Gastrocnemius medialis (tissue), 4 donors: Measurements from ENCODE around the gene SUPT20H. TPM values are rescaled to one million over a fixed set of nuclear protein-coding genes. Genes with fewer than 3 reads are reported as not detected.

Source experiments
- ATAC-seq, 2 donors: fragments of 150-250 bp; one replicate each; pipeline ENCODE4 v1.9.1; 2016
- DNase-seq, 2 donors: peaks; one replicate each; pipeline ENCODE4 v3.0.0-alpha.2; 2019
- H3K27ac ChIP-seq, 4 donors: fragments of 200-600 bp; sonication (generic); 1 replicate in 1 of 4; 2 replicates in 3 of 4; pipeline ENCODE4 v1.5.1; 2016 to 2018; ENCODE audit warnings: mild to moderate bottlenecking in 2 of 4, moderate library complexity in 1 of 4
- H3K27me3 ChIP-seq, 3 donors: fragments of 200-600 bp; sonication (generic) in 2 of 3; 1 replicate in 1 of 3; 2 replicates in 2 of 3; pipeline versions ENCODE4 v1.5.1 to v1.6.0; 2016 to 2019; ENCODE audit warnings: mild to moderate bottlenecking in 1 of 3, moderate library complexity in 1 of 3
- H3K36me3 ChIP-seq, 2 donors: fragments of 200-600 bp; sonication (generic) in 1 of 2; one replicate each; pipeline ENCODE4 v1.5.1; 2017 to 2018
- H3K4me1 ChIP-seq, 2 donors: fragments of 200-600 bp; sonication (generic) in 1 of 2; one replicate each; pipeline ENCODE4 v1.5.1; 2016 to 2017; ENCODE audit warnings: mild to moderate bottlenecking in 2 of 2
- H3K4me3 ChIP-seq, 4 donors: fragments of 200-600 bp; sonication (generic) in 3 of 4; 1 replicate in 1 of 4; 2 replicates in 3 of 4; pipeline ENCODE4 v1.5.1; 2016 to 2019; ENCODE audit warnings: mild to moderate bottlenecking in 2 of 4
- H3K9me3 ChIP-seq, 3 donors: fragments of 200-600 bp; sonication (generic) in 2 of 3; 1 replicate in 1 of 3; 2 replicates in 2 of 3; pipeline ENCODE4 v1.5.1; 2016 to 2019
- POLR2A ChIP-seq, 2 donors: fragments of 450-650 bp; IDR thresholded peaks; one replicate each; pipeline ENCODE4 v1.6.1; 2017; ENCODE audit warnings: antibody characterized with exemption in 2 of 2, mild to moderate bottlenecking in 2 of 2, moderate library complexity in 2 of 2
- in situ Hi-C, 4 donors: fragments of 200-750 bp; cut with MboI; loops; one replicate each; pipeline versions ENCODE4 v1.15.0 to v1.8.0; 2017; ENCODE audit warnings: low sequenced_read_pairs in 4 of 4
- intact Hi-C: fragments of 100-400 bp; cut with DNase I; formaldehyde crosslinking; loops from one replicate; pipeline ENCODE4 v1.15.1; 2023; ENCODE audit warnings: low total_unique reads
- total RNA-seq, 4 donors: library from RNA; depleted of rRNA; stranded (reverse); fragments of >200 nt; gene quantifications; one replicate each; pipeline versions ENCODE4 v1.1.0 to v1.2.3, GENCODE V29; 2016
- TF ChIP-seq, protein P1 (sequence below), 5 experiments: fragments of 450-650 bp in 3 of 5; fragments of 200-600 bp in 2 of 5; sonication (generic) in 2 of 5; IDR thresholded peaks in 4 of 5; conservative IDR thresholded peaks in 1 of 5; 1 replicate in 4 of 5; 2 replicates in 1 of 5; pipeline ENCODE4 v1.5.1; 2016 to 2019; ENCODE audit warnings: antibody characterized with exemption in 5 of 5, mild to moderate bottlenecking in 3 of 5, moderate library complexity in 3 of 5

Gene SUPT20H
- total RNA-seq, 4 donors from 2014 or later: 18.1 to 24.4 (median 19.1) TPM

DNA sequence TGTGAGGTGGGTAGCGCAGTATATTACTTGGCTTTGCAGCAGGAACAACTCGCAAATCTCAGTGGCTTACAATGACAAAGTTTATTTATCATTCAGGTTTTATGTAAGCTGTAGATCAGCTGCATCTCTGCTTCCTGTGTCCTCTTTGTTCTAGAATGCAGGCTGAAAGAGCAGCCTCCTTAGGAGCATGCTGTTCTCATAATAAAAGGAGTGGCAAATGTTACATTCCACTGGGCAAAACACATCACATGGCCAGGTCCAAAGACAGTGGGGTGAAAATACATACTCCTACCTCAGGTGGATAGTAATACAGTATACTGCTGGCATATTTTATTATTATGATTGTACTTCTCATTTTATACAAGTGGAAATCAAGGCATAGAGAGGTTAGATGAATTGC is 47.2 kb upstream of the SUPT20H start:
- in situ Hi-C loops (loop anchor here (10.0 to 25.0 kb wide), 3 partner anchors 481 to 506 kb away; partner anchors contain the start of gene POSTN (in 1 of the 4)), intact Hi-C loops (loop anchor here (5.0 kb wide), 1 partner anchor 496 kb away; no protein-coding TSS in a partner anchor)
- Histone ChIP-seq H3K27ac (no peak overlapping the region), H3K4me1 (no peaks in the 10 kb centered on the region), H3K36me3 (no peaks in the 10 kb centered on the region), H3K27me3 (no peaks in the 10 kb centered on the region), H3K4me3 (no peak overlapping the region), H3K9me3 (no peaks in the 10 kb centered on the region)
- no peak for TF ChIP-seq POLR2A (IDR thresholded peaks at IDR 0.05)
- TF ChIP-seq, protein P1, sequence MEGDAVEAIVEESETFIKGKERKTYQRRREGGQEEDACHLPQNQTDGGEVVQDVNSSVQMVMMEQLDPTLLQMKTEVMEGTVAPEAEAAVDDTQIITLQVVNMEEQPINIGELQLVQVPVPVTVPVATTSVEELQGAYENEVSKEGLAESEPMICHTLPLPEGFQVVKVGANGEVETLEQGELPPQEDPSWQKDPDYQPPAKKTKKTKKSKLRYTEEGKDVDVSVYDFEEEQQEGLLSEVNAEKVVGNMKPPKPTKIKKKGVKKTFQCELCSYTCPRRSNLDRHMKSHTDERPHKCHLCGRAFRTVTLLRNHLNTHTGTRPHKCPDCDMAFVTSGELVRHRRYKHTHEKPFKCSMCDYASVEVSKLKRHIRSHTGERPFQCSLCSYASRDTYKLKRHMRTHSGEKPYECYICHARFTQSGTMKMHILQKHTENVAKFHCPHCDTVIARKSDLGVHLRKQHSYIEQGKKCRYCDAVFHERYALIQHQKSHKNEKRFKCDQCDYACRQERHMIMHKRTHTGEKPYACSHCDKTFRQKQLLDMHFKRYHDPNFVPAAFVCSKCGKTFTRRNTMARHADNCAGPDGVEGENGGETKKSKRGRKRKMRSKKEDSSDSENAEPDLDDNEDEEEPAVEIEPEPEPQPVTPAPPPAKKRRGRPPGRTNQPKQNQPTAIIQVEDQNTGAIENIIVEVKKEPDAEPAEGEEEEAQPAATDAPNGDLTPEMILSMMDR (IDR thresholded peaks at IDR 0.05 in 4 of 5, conservative IDR thresholded peaks at IDR 0.05 in 1 of 5): no peak
- ATAC-seq (no peak), DNase-seq (no peak)

- H3K4me3 ChIP-seq: no peak within 1 kb of the TSS
- DNase-seq (no peak), ATAC-seq (no peak)
- intact Hi-C loops (loop anchor here (5.0 kb wide), 1 partner anchor 497 kb away; no protein-coding TSS in a partner anchor), in situ Hi-C loops (loop anchor here (10.0 to 25.0 kb wide), 3 partner anchors 482 to 507 kb away; partner anchors contain the start of gene POSTN (in 1 of the 4))
- TF ChIP-seq, protein P1 (IDR thresholded peaks at IDR 0.05 in 4 of 5, conservative IDR thresholded peaks at IDR 0.05 in 1 of 5): no peak
- TF ChIP-seq POLR2A (IDR thresholded peaks at IDR 0.05): no peak
- H3K27ac ChIP-seq: no peak within 1 kb of the TSS
- no peaks in the 10 kb centered on the region for H3K4me1 ChIP-seq
- no peaks in the 10 kb centered on the region for H3K27me3 ChIP-seq
- H3K9me3 ChIP-seq: no peaks in the 10 kb centered on the region
- no peaks in the 10 kb centered on the region for H3K36me3 ChIP-seq
Observed at GRCh38 chr13:37105251-37105714, 45.8 kb upstream of the SUPT20H start, which contains the start of gene CSNK1A1L. CSNK1A1L (minus strand) TSS chr13:37105664; CDS start chr13:37105256, 408 bp downstream.

DNA sequence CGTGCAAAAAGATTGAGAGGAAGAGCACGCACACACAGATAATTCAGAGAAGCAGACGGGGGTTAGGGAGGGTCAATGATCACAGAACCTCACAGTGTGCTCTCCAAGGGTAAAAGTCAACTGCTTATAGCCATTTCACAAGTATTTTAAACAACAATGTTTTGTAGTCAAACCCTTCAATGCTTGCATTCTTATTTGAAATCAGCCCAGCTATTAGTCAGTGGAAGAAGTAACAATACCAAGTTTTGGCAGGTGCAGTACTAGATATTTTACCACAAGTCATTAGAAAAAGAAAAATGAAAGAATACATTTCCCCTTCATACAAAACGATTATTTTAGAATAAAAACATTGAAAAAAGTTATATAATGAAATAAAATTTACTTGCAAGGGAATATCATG is 43.4 kb upstream of the SUPT20H start:
- Histone ChIP-seq H3K27ac (no peak overlapping the region), H3K36me3 (no peaks in the 10 kb centered on the region), H3K4me1 (no peaks in the 10 kb centered on the region), H3K9me3 (no peaks in the 10 kb centered on the region), H3K4me3 (no peak overlapping the region), H3K27me3 (no peaks in the 10 kb centered on the region)
- no peak for ATAC-seq
- DNase-seq: no peak
- no peak for TF ChIP-seq POLR2A (IDR thresholded peaks at IDR 0.05)
- TF ChIP-seq, protein P1 (IDR thresholded peaks at IDR 0.05 in 4 of 5, conservative IDR thresholded peaks at IDR 0.05 in 1 of 5): no peak
- in situ Hi-C loops (loop anchor here (10.0 to 25.0 kb wide), 3 partner anchors 484 to 509 kb away; partner anchors contain the start of gene POSTN (in 1 of the 4)), intact Hi-C loops (no loop called here)

DNA sequence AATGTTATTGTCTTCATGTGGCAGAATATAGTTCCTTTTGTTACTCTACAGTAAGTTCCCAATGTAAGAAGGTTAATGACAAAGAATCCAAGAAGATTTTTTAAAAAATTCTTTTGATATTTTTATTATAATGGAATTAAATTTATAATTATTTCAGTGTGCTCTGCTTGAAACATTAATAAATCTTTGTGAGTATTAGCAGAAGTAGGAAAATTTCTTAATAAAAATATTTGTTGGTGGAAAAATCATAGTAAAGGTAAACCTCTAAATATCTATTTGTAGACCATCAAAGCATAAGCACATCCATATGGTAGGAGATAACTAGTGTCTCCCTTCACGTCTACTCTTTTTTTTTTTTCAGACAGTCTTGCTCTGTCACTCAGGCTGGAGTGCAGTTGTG is 41.7 kb upstream of the SUPT20H start:
- in situ Hi-C loops (loop anchor here (10.0 to 25.0 kb wide), 3 partner anchors 486 to 511 kb away; partner anchors contain the start of gene POSTN (in 1 of the 4)), intact Hi-C loops (no loop called here)
- no peak for ATAC-seq
- Histone ChIP-seq H3K27ac (no peak overlapping the region), H3K4me1 (no peaks in the 10 kb centered on the region), H3K36me3 (no peaks in the 10 kb centered on the region), H3K4me3 (no peak overlapping the region), H3K9me3 (no peaks in the 10 kb centered on the region), H3K27me3 (no peaks in the 10 kb centered on the region)
- no peak for TF ChIP-seq POLR2A (IDR thresholded peaks at IDR 0.05)
- TF ChIP-seq, protein P1 (IDR thresholded peaks at IDR 0.05 in 4 of 5, conservative IDR thresholded peaks at IDR 0.05 in 1 of 5): no peak
- no peak for DNase-seq
